Liver (tissue), 9 donors: ENCODE data around the gene HDGFL3. TPM values are rescaled to one million over a fixed set of nuclear protein-coding genes. Genes with fewer than 3 reads are reported as not detected.

Experiments
- DNase-seq: peaks from one replicate; pipeline ENCODE4 v3.0.0-alpha.2; 2017; ENCODE audit warnings: low spot score
- H3K27ac ChIP-seq, 2 donors: one replicate each; pipeline ENCODE4 v1.7.0; 2013; ENCODE audit warnings: inconsistent platforms in 2 of 2, low read length in 2 of 2, control low read depth in 1 of 2, low read depth in 1 of 2, mild to moderate bottlenecking in 1 of 2
- H3K27me3 ChIP-seq, 4 donors: one replicate each; pipeline versions ENCODE4 v1.6.1 to v1.7.0; 2013; ENCODE audit warnings: low read length in 3 of 4, inconsistent platforms in 1 of 4, mild to moderate bottlenecking in 1 of 4, moderate library complexity in 1 of 4; ENCODE audit not compliant: control insufficient read depth in 4 of 4, insufficient read depth in 4 of 4
- H3K36me3 ChIP-seq, 4 donors: one replicate each; pipeline versions ENCODE4 v1.6.1 to v1.7.0; 2013; ENCODE audit warnings: low read length in 3 of 4, mild to moderate bottlenecking in 3 of 4, low read depth in 1 of 4, moderate library complexity in 1 of 4; ENCODE audit not compliant: control insufficient read depth in 4 of 4, insufficient read depth in 3 of 4
- H3K4me1 ChIP-seq, 4 donors: one replicate each; pipeline versions ENCODE4 v1.6.1 to v1.7.0; 2013; ENCODE audit warnings: low read length in 3 of 4, mild to moderate bottlenecking in 3 of 4, moderate library complexity in 1 of 4; ENCODE audit not compliant: control insufficient read depth in 4 of 4, insufficient read depth in 4 of 4
- H3K4me3 ChIP-seq, 3 donors: one replicate each; pipeline versions ENCODE4 v1.6.1 to v1.7.0; 2013; ENCODE audit warnings: low read length in 3 of 3, control low read depth in 1 of 3, low read depth in 1 of 3, mild to moderate bottlenecking in 1 of 3
- H3K9ac ChIP-seq, 2 donors: one replicate each; pipeline ENCODE4 v1.7.0; 2013; ENCODE audit warnings: low read length in 2 of 2, mild to moderate bottlenecking in 2 of 2, moderate library complexity in 2 of 2, control low read depth in 1 of 2, low read depth in 1 of 2
- H3K9me3 ChIP-seq, 4 donors: one replicate each; pipeline versions ENCODE4 v1.6.1 to v1.7.0; 2013; ENCODE audit warnings: low read length in 3 of 4; ENCODE audit not compliant: control insufficient read depth in 4 of 4
- EGR1 ChIP-seq, 2 donors: IDR thresholded peaks; 2 replicates each; pipeline ENCODE4 v1.6.1; 2016 to 2018; ENCODE audit warnings: antibody characterized with exemption in 2 of 2, low read depth in 2 of 2
- FOXA1 ChIP-seq: IDR thresholded peaks from 2 replicates; pipeline ENCODE4 v1.6.1; 2016; ENCODE audit warnings: antibody characterized with exemption
- GABPA ChIP-seq, 2 donors: IDR thresholded peaks in 1 of 2; conservative IDR thresholded peaks in 1 of 2; 2 replicates each; pipeline ENCODE4 v1.6.1; 2016; ENCODE audit warnings: antibody characterized with exemption in 2 of 2, mild to moderate bottlenecking in 1 of 2, moderate library complexity in 1 of 2
- HNF4A ChIP-seq, 2 donors: conservative IDR thresholded peaks; 2 replicates each; pipeline ENCODE4 v1.6.1; 2016; ENCODE audit warnings: antibody characterized with exemption in 2 of 2, mild to moderate bottlenecking in 2 of 2
- HNF4G ChIP-seq: IDR thresholded peaks from 2 replicates; pipeline ENCODE4 v1.6.1; 2016; ENCODE audit warnings: antibody characterized with exemption
- JUND ChIP-seq, 2 donors: IDR thresholded peaks; 2 replicates each; pipeline ENCODE4 v1.6.1; 2016; ENCODE audit warnings: antibody characterized with exemption in 2 of 2
- SP1 ChIP-seq: IDR thresholded peaks from 2 replicates; pipeline ENCODE4 v1.6.1; 2018; ENCODE audit warnings: antibody characterized with exemption, mild to moderate bottlenecking
- TAF1 ChIP-seq: conservative IDR thresholded peaks from 2 replicates; pipeline ENCODE4 v1.6.1; 2016; ENCODE audit warnings: antibody characterized with exemption, mild to moderate bottlenecking
- YY1 ChIP-seq: IDR thresholded peaks from 2 replicates; pipeline ENCODE4 v1.6.1; 2016; ENCODE audit warnings: antibody characterized with exemption, mild to moderate bottlenecking
- ZBTB33 ChIP-seq: IDR thresholded peaks from 2 replicates; pipeline ENCODE4 v1.6.1; 2016; ENCODE audit warnings: antibody characterized with exemption
- WGBS: extraction: QIAGEN DNeasy Blood & Tissue Kit; methylation state at CpG from one replicate; pipeline ENCODE4 v1.1.7; 2013; 5-methylcytosine and 5-hydroxymethylcytosine counted together
- polyA plus RNA-seq, 2 donors: library from polyadenylated mRNA; stranded (reverse) in 1 of 2; unstranded in 1 of 2; fragments of 200-250 nt in 1 of 2; fragments of >200 nt in 1 of 2; fragmentation: Nextera tagmentation in 1 of 2; extraction: Ambion mirVana in 1 of 2; gene quantifications; one replicate each; pipeline versions ENCODE4 v1.2.1 to v1.2.3, GENCODE V29; 2013 to 2015
- total RNA-seq, 2 donors: library from RNA; depleted of rRNA; stranded (reverse); fragments of >200 nt; gene quantifications; one replicate each; pipeline ENCODE4 v1.2.3, GENCODE V29; 2014
- TF ChIP-seq, protein P1 (sequence below): IDR thresholded peaks from 2 replicates; pipeline ENCODE4 v1.6.1; 2016; ENCODE audit warnings: antibody characterized with exemption, mild to moderate bottlenecking
- TF ChIP-seq, protein P2 (sequence below): IDR thresholded peaks from 2 replicates; pipeline ENCODE4 v1.6.1; 2016; ENCODE audit warnings: antibody characterized with exemption
- TF ChIP-seq, protein P3 (sequence below): fragments of 150-350 bp; IDR thresholded peaks from 2 replicates; pipeline ENCODE4 v1.5.1; 2017; ENCODE audit warnings: improper control_type of control experiment, low read depth, low read length; ENCODE audit not compliant: missing input control
- TF ChIP-seq, protein P4 (sequence below): IDR thresholded peaks from 2 replicates; pipeline ENCODE4 v1.6.1; 2016; ENCODE audit warnings: antibody characterized with exemption
- donor health status: healthy.
- donor health status: healthy.
- donor health status: healthy.
- donor health status: healthy.
- donor health status: healthy.

HDGFL3 gene
- total and polyA plus RNA-seq, 4 donors = 0.44 to 3.5 (median 1.0) TPM

DNA sequence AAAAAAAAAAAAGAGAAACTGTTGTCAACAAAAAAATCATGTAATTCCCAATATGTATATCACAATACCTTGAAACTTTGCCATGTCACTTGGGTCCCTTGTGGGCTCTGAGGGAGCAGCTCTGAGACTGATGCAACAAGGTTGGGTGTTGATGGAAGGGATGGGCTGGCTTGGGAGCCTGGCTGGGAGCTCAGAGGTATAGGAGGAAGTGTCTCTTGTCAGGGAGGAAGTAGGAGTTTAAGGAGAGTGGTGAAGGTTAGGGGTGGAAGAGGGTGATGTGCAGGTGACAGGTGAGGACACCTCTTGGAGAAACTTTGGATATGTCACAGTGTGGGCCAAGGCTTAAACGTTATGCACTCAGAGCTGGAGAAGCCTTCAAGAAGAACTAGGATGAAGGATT lies 102.2 kb downstream of the HDGFL3 start:
- no peaks in the 10 kb centered on the region for H3K9me3 ChIP-seq
- H3K27me3 ChIP-seq = peaks cover 2 to 8% (median 5%) of the 10 kb centered on the region in 4 donors
- H3K27ac ChIP-seq = no peak overlapping the region
- TF ChIP-seq TAF1 (no peak), HNF4A (conservative IDR thresholded peaks at IDR 0.05) (no peak), SP1 (no peak), FOXA1 (no peak), ZBTB33 (no peak), GABPA (IDR thresholded peaks at IDR 0.05 in 1 of 2, conservative IDR thresholded peaks at IDR 0.05 in 1 of 2) (no peak), YY1 (no peak), JUND (IDR thresholded peaks at IDR 0.05) (no peak), HNF4G (no peak), EGR1 (IDR thresholded peaks at IDR 0.05; ENCODE audit: low read depth in 2 of 2) (no peak)
- TF ChIP-seq, protein P1, sequence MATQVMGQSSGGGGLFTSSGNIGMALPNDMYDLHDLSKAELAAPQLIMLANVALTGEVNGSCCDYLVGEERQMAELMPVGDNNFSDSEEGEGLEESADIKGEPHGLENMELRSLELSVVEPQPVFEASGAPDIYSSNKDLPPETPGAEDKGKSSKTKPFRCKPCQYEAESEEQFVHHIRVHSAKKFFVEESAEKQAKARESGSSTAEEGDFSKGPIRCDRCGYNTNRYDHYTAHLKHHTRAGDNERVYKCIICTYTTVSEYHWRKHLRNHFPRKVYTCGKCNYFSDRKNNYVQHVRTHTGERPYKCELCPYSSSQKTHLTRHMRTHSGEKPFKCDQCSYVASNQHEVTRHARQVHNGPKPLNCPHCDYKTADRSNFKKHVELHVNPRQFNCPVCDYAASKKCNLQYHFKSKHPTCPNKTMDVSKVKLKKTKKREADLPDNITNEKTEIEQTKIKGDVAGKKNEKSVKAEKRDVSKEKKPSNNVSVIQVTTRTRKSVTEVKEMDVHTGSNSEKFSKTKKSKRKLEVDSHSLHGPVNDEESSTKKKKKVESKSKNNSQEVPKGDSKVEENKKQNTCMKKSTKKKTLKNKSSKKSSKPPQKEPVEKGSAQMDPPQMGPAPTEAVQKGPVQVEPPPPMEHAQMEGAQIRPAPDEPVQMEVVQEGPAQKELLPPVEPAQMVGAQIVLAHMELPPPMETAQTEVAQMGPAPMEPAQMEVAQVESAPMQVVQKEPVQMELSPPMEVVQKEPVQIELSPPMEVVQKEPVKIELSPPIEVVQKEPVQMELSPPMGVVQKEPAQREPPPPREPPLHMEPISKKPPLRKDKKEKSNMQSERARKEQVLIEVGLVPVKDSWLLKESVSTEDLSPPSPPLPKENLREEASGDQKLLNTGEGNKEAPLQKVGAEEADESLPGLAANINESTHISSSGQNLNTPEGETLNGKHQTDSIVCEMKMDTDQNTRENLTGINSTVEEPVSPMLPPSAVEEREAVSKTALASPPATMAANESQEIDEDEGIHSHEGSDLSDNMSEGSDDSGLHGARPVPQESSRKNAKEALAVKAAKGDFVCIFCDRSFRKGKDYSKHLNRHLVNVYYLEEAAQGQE = no peak
- TF ChIP-seq, protein P2, sequence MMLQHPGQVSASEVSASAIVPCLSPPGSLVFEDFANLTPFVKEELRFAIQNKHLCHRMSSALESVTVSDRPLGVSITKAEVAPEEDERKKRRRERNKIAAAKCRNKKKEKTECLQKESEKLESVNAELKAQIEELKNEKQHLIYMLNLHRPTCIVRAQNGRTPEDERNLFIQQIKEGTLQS = no peak
- TF ChIP-seq, protein P3, sequence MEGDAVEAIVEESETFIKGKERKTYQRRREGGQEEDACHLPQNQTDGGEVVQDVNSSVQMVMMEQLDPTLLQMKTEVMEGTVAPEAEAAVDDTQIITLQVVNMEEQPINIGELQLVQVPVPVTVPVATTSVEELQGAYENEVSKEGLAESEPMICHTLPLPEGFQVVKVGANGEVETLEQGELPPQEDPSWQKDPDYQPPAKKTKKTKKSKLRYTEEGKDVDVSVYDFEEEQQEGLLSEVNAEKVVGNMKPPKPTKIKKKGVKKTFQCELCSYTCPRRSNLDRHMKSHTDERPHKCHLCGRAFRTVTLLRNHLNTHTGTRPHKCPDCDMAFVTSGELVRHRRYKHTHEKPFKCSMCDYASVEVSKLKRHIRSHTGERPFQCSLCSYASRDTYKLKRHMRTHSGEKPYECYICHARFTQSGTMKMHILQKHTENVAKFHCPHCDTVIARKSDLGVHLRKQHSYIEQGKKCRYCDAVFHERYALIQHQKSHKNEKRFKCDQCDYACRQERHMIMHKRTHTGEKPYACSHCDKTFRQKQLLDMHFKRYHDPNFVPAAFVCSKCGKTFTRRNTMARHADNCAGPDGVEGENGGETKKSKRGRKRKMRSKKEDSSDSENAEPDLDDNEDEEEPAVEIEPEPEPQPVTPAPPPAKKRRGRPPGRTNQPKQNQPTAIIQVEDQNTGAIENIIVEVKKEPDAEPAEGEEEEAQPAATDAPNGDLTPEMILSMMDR = no peak
- TF ChIP-seq, protein P4, sequence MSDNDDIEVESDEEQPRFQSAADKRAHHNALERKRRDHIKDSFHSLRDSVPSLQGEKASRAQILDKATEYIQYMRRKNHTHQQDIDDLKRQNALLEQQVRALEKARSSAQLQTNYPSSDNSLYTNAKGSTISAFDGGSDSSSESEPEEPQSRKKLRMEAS = no peak
- no peaks in the 10 kb centered on the region for H3K36me3 ChIP-seq
- no peak for DNase-seq
- 62% methylated on average over 1 of the region's 1 CpG for WGBS
- no peak overlapping the region for H3K4me3 ChIP-seq
- peaks cover 3 to 17% (median 5%) of the 10 kb centered on the region in 4 donors for H3K4me1 ChIP-seq
- no peak overlapping the region for H3K9ac ChIP-seq

DNA sequence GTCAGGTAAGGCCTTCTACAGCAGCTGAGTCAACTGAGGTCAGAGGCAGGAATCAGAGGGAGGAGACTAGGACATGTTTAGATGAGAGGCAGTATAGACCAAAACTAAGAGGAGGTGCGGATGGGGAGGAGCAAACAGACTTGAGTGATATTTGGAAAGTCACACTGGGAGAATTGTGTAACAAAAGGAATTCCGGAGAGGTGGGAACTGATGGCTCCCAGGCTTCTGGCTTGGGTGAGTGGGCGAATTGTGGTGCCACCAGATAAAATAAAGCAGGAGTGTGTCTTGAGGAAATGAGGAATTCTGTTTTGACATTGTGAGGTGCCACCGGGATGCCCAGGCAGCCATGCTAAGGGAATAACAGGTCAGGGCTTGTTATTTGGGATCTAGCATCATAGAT lies 103.5 kb downstream of the HDGFL3 start:
- H3K27me3 ChIP-seq = peaks cover 2 to 8% (median 5%) of the 10 kb centered on the region in 4 donors
- H3K4me3 ChIP-seq = no peak overlapping the region
- DNase-seq = no peak
- H3K27ac ChIP-seq = no peak overlapping the region
- no peak overlapping the region for H3K9ac ChIP-seq
- no peaks in the 10 kb centered on the region for H3K9me3 ChIP-seq
- TF ChIP-seq, protein P1 = no peak
- TF ChIP-seq HNF4A (conservative IDR thresholded peaks at IDR 0.05) (no peak), JUND (IDR thresholded peaks at IDR 0.05) (no peak), GABPA (IDR thresholded peaks at IDR 0.05 in 1 of 2, conservative IDR thresholded peaks at IDR 0.05 in 1 of 2) (no peak)
- TF ChIP-seq, protein P2 = no peak
- WGBS = 79% methylated on average over 4 of the region's 4 CpGs
- peaks cover 3 to 17% (median 5%) of the 10 kb centered on the region in 4 donors for H3K4me1 ChIP-seq
- H3K36me3 ChIP-seq = no peaks in the 10 kb centered on the region
